Memory B cell (primary cell): ENCODE data around the gene DUSP6.

ENCODE experiments used
- ATAC-seq: fragments of 150-1000 bp; cut with Tn5 transposase; 2 replicates; pipeline ENCODE4 v1.10.0; 2021; ENCODE audit warnings: low read depth, mild to moderate bottlenecking, moderate library complexity
- DNase-seq, 2 donors: peaks; one replicate each; pipeline ENCODE4 v3.0.0; 2022; ENCODE audit warnings: low spot score in 2 of 2
- H3K27ac Mint-ChIP-seq: one replicate; pipeline ENCODE4 v1.8.0; 2022; ENCODE audit warnings: mild to moderate bottlenecking, moderate library complexity, mixed read lengths
- H3K27me3 Mint-ChIP-seq: one replicate; pipeline ENCODE4 v1.8.0; 2022; ENCODE audit warnings: mixed read lengths
- H3K36me3 Mint-ChIP-seq: one replicate; pipeline ENCODE4 v1.8.0; 2022; ENCODE audit warnings: mild to moderate bottlenecking, mixed read lengths
- H3K4me1 Mint-ChIP-seq: one replicate; pipeline ENCODE4 v1.8.0; 2022; ENCODE audit warnings: mixed read lengths
- H3K4me3 Mint-ChIP-seq: one replicate; pipeline ENCODE4 v1.8.0; 2022; ENCODE audit warnings: mild to moderate bottlenecking, moderate library complexity, mixed read lengths
- H3K9me3 Mint-ChIP-seq: one replicate; pipeline ENCODE4 v1.8.0; 2022; ENCODE audit warnings: mixed read lengths

DUSP6 gene

DNA sequence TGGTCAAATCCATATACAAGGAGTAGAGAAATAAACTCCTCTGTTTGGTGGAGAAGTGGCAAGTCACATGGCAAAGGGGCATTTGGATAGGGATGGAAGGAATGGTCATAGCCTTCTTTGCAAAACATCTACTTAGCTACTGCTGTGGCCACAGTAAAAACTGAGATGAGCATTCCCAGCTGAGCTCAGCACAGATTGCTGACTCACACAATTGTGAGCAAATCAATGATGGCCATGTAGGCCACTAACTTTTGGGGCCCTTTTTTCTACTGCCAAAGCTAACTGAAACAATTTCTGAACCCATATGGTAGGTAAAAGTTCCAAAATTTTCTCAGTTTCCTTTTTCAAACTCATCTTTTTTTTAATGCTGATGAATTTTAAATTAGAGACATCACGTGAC, 31.6 kb downstream of the DUSP6 start:
- Mint-ChIP-seq H3K27me3 (no peaks in the 10 kb centered on the region), H3K9me3 (no peaks in the 10 kb centered on the region), H3K4me3 (no peak overlapping the region), H3K36me3 (no peaks in the 10 kb centered on the region), H3K27ac (no peak overlapping the region), H3K4me1 (peaks cover 5% of the 10 kb centered on the region)
- ATAC-seq, result no peak
- DNase-seq, result no peak

DNA sequence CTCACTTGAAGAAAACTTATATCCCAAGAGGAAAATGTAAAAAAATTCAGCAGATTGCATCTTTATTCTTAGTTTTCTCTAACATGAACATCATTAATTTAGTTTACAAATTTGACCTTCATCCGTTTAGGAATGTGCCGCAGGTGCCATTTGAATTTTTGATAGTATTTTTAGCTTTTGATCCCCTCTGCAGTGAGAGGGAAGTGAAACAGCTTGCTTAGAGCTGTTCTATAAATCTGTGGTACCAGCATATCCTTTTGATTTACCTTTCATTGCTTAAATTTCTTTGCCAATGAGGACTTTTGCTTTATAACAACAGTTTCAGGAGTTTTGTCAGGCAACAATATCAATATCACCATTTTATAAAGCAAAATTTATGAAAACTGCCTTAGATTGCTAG, 32.7 kb downstream of the DUSP6 start:
- no peaks in the 10 kb centered on the region for H3K36me3 Mint-ChIP-seq
- no peak overlapping the region for H3K4me3 Mint-ChIP-seq
- DNase-seq (no peak), ATAC-seq (peak; percentile 66)
- H3K9me3 Mint-ChIP-seq, result no peaks in the 10 kb centered on the region
- no peak overlapping the region for H3K27ac Mint-ChIP-seq
- peaks cover 5% of the 10 kb centered on the region for H3K4me1 Mint-ChIP-seq
- no peaks in the 10 kb centered on the region for H3K27me3 Mint-ChIP-seq

DNA sequence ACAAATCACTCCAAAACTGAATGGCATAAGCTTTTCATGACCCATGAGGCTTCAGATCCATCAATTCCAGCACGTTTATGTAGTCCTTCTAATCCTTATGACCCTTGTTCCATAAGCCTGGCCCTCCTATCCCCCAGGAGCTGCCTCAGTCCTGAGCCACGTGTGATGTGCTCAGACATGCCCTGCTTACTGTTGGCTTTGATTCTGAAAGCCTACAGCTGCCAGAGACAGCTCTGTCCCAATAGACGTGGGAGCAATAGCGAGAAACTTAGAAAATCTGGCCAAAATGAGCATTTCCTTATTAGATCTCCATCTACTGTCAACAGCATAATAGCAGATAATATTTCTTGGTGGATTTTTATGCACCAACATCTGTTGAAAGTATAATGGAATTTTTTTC, 33.2 kb downstream of the DUSP6 start:
- Mint-ChIP-seq H3K4me3 (no peak overlapping the region), H3K4me1 (peaks cover 5% of the 10 kb centered on the region), H3K27me3 (no peaks in the 10 kb centered on the region), H3K27ac (no peak overlapping the region), H3K36me3 (no peaks in the 10 kb centered on the region), H3K9me3 (no peaks in the 10 kb centered on the region)
- ATAC-seq (no peak), DNase-seq (no peak)

DNA sequence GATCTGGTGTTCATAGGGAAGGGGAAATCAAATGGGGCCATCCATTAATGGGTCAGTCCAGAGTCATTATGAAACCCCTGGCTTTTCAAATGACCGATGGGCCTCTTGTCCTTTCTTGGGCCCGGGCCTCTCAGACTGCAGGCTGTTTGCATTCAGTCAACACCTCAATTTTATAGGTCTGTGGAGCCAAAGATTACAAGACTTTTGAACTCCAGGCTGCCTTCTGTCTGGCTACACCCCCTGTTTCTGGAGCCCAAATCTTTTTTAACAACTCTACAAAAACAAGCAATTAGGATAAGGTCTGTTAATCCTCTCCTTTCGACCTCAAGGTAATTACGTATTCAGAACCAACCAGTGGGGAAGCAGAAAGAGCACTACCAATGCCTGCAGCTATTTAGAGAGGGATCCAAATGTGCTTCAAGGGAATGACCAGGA, 35.6 kb downstream of the DUSP6 start:
- ATAC-seq (no peak), DNase-seq (no peak)
- Mint-ChIP-seq H3K27ac (no peak overlapping the region), H3K27me3 (no peaks in the 10 kb centered on the region), H3K4me1 (peaks cover 3% of the 10 kb centered on the region), H3K4me3 (no peak overlapping the region), H3K9me3 (no peaks in the 10 kb centered on the region), H3K36me3 (no peaks in the 10 kb centered on the region)

DNA sequence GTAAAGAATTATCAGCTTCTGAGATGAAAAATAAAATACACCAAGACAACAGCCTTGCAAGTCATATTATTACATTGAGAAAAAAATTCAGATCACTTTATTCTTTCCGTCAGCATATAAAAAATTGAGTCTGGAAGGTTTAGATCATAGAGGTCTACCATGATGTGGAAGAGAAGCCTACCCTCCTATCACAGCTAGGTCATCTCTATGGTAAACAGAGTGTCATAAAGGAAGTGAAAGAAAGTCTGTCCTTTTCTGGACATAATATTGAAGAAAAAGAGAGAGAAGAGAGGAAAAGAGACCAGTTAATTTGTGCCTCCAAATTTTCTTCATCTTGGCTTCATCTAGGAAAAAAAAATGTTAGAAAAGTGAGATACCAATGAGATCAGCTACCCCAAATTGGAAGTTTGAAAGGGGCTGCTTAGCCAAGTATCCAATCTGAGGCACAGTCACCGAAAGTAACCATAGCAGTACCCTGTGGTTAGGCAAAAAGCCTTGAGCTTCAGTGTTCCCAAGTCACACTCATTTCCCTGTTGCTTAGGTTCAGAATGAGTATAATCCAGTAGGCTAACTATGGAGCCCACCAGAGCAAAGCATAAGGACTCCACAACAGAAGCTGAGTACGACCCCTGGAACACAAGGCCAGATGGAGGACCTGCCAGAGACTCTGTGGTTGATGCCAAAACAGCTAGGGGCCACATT, 38.1 kb downstream of the DUSP6 start:
- no peak overlapping the region for H3K4me3 Mint-ChIP-seq
- H3K27ac Mint-ChIP-seq, result no peak overlapping the region
- no peaks in the 10 kb centered on the region for H3K27me3 Mint-ChIP-seq
- no peaks in the 10 kb centered on the region for H3K9me3 Mint-ChIP-seq
- DNase-seq (no peak), ATAC-seq (no peak)
- H3K4me1 Mint-ChIP-seq, result peaks cover 3% of the 10 kb centered on the region
- H3K36me3 Mint-ChIP-seq, result no peaks in the 10 kb centered on the region

DNA sequence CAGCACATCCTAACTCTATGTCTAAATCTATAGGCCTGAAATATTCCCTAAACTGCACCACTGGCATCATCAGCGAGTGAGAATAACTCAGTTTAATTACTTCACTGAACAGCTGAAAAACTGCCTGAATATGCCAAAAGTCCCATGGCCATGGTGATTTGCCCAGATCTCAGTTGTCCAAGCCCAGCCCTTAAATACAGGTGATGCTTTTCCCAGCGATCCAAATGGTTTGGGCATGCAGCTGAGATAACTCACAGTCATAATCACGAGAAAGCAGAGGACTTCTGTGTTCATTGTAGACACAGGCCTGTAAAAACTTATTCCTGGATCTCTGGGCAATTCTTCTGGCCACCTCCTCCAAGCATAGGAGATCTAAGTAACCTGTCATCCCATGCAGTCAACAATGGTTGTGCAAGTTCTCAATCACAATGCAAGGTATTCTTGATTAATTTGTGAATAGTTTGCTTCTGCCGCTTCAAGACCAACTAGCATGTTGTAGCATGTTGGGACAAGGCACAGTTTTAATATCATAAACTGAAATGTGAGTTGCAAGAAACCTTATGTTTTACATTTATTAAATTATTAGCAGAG, 40.5 kb downstream of the DUSP6 start:
- Mint-ChIP-seq H3K27me3 (no peaks in the 10 kb centered on the region), H3K36me3 (no peaks in the 10 kb centered on the region), H3K4me3 (no peak overlapping the region), H3K27ac (no peak overlapping the region), H3K4me1 (peaks cover 3% of the 10 kb centered on the region), H3K9me3 (no peaks in the 10 kb centered on the region)
- ATAC-seq (no peak), DNase-seq (no peak)

DNA sequence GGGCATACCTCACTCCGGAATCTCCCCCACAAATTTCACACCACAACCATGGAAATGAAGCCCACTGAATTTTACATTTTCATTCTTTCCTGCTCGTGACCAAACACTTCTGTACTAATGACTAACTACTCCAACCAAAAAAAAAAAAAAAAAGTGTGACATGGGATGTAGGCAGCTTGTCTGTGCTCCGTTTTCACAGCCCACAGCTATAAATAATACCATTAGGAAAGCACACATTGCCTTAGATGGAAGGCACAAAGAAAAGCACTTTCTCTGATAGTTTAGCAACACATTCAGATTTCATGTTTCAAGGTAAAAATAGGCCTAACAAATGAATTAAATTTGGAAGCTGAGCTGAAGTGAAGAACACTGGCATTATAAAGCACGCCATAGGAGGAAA, 42.5 kb downstream of the DUSP6 start:
- DNase-seq (no peak), ATAC-seq (no peak)
- no peak overlapping the region for H3K27ac Mint-ChIP-seq
- H3K4me1 Mint-ChIP-seq, result peaks cover 6% of the 10 kb centered on the region
- no peaks in the 10 kb centered on the region for H3K27me3 Mint-ChIP-seq
- no peaks in the 10 kb centered on the region for H3K36me3 Mint-ChIP-seq
- H3K9me3 Mint-ChIP-seq, result no peaks in the 10 kb centered on the region
- no peak overlapping the region for H3K4me3 Mint-ChIP-seq

DNA sequence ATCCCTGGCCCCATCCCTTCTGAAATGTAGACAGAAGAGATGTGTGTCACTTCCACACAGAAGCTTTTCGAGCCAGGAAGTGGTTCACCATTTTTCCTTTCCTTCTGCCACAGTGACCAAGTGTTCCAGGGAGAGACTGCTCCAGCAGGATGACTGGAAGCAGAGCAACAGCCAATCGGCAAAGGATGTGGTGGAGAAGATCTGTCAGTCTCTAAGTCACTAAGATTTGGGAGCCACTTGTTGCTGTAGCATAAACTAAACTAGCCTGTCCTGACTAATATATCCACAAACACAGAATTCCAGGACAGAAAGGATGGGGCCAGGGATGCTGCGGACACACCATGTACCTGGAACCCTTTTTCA, 42.9 kb downstream of the DUSP6 start:
- ATAC-seq (no peak), DNase-seq (no peak)
- no peaks in the 10 kb centered on the region for H3K9me3 Mint-ChIP-seq
- no peak overlapping the region for H3K4me3 Mint-ChIP-seq
- no peaks in the 10 kb centered on the region for H3K27me3 Mint-ChIP-seq
- no peaks in the 10 kb centered on the region for H3K36me3 Mint-ChIP-seq
- peaks cover 6% of the 10 kb centered on the region for H3K4me1 Mint-ChIP-seq
- no peak overlapping the region for H3K27ac Mint-ChIP-seq

DNA sequence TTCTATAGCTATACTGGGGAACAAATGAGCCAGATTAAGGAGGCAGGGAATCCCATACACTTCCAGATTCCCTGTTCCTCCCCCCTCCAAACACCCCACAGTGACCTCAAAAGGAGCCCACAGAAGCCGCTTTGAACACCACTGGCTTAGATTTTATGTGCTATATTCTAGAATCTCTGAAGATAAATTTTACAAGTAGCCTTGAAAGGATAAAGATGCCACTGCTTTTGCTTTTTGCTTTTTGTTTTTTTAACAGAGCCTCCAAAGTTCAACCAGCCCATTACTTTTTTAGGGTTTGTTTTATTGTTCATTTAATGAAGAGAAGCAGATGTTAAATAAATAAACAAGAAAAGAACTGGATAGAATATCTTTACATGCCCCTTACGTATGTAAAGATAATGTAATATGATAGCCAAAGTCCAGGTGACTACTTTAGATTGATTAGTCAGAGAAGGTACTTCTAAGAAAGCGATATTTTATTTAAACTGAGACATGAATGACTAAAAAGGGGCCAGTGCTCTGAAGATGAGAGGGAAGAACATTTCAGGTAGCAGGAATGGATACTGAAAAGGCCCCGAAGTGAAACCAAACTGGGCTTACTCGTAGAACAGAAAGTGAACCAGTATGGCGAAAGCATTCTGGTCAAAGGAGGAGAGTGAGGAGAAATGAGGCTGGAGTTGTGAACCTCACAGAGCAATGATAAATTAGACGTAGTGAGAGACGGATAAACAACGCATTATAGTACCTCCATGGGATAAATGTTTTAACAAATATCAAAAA, 44.6 kb downstream of the DUSP6 start:
- no peak overlapping the region for H3K4me3 Mint-ChIP-seq
- peaks cover 3% of the 10 kb centered on the region for H3K4me1 Mint-ChIP-seq
- H3K27me3 Mint-ChIP-seq, result no peaks in the 10 kb centered on the region
- no peak for DNase-seq
- H3K36me3 Mint-ChIP-seq, result no peaks in the 10 kb centered on the region
- no peak for ATAC-seq
- no peaks in the 10 kb centered on the region for H3K9me3 Mint-ChIP-seq
- H3K27ac Mint-ChIP-seq, result no peak overlapping the region

DNA sequence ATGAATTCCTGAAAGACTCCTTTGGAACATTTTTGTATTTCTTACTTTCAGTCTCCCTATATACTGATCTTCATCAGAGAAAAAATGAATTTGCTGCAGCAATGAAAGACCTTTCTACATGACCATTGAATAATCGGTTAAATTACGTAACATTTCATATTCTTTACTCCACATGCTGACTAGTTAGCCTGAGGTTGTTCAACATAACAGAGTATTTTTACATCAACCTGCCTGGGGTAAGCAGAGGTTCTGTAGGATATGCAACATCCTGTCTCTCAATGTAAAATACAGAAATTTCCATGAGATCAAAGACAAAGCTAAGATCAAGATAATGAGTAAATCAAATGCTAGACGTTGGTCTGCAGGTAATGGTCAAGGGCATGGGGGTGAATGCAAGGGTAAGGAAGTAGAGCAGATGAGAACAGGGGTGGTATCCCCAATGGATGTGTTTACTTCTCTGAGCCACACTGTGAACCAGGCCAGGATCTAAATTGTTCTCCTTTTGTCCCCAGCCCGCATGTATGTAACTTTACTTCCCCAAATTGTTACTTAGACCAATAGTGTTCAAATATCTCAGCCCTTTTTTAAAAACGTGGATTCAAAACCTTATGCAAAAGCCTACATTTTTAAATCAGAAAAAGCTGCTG, 45.4 kb downstream of the DUSP6 start:
- H3K27me3 Mint-ChIP-seq, result no peaks in the 10 kb centered on the region
- H3K36me3 Mint-ChIP-seq, result no peaks in the 10 kb centered on the region
- DNase-seq (no peak), ATAC-seq (no peak)
- no peaks in the 10 kb centered on the region for H3K9me3 Mint-ChIP-seq
- H3K4me3 Mint-ChIP-seq, result no peak overlapping the region
- peaks cover 3% of the 10 kb centered on the region for H3K4me1 Mint-ChIP-seq
- H3K27ac Mint-ChIP-seq, result no peak overlapping the region

DNA sequence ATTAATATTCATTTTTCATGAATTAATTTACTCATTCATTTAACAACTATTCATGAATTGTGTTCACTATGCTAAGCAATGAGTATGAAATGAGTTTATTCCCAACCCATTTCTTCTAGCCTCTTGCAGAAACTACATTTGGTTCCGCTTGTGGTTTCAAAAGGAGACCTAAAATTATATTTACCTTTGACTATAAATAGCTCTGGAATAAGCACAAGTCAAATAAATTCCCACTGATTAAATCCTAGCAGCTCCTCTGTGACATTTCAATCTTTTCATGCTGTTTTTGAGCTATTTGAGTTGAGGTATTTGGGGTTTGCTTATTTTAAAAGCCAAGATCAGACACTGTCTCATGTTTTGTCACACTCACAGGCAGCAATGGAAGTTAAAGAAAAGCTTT, 46.9 kb downstream of the DUSP6 start:
- H3K4me1 Mint-ChIP-seq, result peaks cover 3% of the 10 kb centered on the region
- DNase-seq, result no peak

DNA sequence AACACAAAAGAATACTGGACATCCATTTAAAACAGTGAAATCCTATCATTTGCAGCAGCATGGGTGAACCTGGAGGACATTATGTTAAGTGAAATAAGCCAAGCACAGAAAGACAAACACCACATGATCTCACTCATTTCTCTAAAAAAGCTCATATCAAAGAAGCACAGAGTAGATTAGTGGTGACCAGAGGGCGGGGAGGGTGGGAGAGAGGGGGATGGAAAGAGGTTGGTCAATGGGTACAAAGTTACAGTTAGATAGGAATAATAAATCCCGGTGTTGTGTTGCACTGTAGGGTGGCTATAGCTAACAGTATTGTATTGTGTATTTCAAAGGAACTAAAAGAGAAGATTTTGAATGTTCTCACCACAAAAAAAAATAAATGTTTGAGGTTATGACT, 52.4 kb downstream of the DUSP6 start:
- Mint-ChIP-seq H3K4me3 (no peak overlapping the region), H3K27ac (no peak overlapping the region), H3K27me3 (peaks cover 8% of the 10 kb centered on the region), H3K4me1 (peaks cover 6% of the 10 kb centered on the region), H3K36me3 (peaks cover 1% of the 10 kb centered on the region), H3K9me3 (no peaks in the 10 kb centered on the region)
- ATAC-seq (no peak), DNase-seq (no peak)

More for the DNA sequence above, 46.9 kb downstream of the DUSP6 start:
- ATAC-seq, result no peak
- no peak overlapping the region for H3K4me3 Mint-ChIP-seq
- no peaks in the 10 kb centered on the region for H3K36me3 Mint-ChIP-seq
- no peaks in the 10 kb centered on the region for H3K9me3 Mint-ChIP-seq
- no peaks in the 10 kb centered on the region for H3K27me3 Mint-ChIP-seq
- H3K27ac Mint-ChIP-seq, result no peak overlapping the region

DNA sequence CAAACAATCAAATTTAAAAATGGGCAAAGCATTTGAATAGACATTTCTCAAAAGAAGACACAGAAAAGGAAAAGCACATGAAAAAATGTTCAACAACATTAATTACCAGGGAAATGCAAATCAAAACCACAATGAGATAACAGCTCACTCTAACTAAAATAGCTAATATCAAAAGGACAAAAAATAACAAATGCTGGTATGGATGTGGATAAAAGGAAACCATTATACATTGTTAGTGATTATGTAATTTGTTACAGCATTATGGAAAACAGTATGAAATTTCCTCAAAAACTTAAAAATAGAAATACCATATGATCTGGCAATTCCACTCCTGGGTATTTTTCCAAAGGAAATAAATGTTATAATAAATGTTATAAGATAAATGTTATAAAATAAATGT, 52.9 kb downstream of the DUSP6 start:
- no peak overlapping the region for H3K4me3 Mint-ChIP-seq
- no peaks in the 10 kb centered on the region for H3K9me3 Mint-ChIP-seq
- H3K4me1 Mint-ChIP-seq, result peaks cover 6% of the 10 kb centered on the region
- H3K36me3 Mint-ChIP-seq, result peaks cover 1% of the 10 kb centered on the region
- no peak for ATAC-seq
- no peak overlapping the region for H3K27ac Mint-ChIP-seq
- H3K27me3 Mint-ChIP-seq, result peaks cover 9% of the 10 kb centered on the region
- no peak for DNase-seq
